Hepatocyte (in vitro differentiated cells): ENCODE measurements around the gene KRTAP17-1.

Experiments
- CTCF ChIP-seq: fragments of 200-600 bp; sonication (generic); IDR thresholded peaks from 2 replicates; pipeline ENCODE4 v1.5.1; 2016; ENCODE audit warnings: antibody characterized with exemption, mild to moderate bottlenecking; ENCODE audit not compliant: poor library complexity
- EZH2 ChIP-seq: fragments of 200-600 bp; sonication (generic); IDR thresholded peaks from 2 replicates; pipeline ENCODE4 v1.6.1; 2016; ENCODE audit warnings: antibody characterized with exemption, mild to moderate bottlenecking, borderline replicate concordance
- EZH2phosphoT487 ChIP-seq: fragments of 200-600 bp; sonication (generic); IDR thresholded peaks from one replicate; pipeline ENCODE4 v1.6.1; 2018; ENCODE audit warnings: antibody characterized with exemption, mild to moderate bottlenecking, low read depth, moderate library complexity; ENCODE audit not compliant: unreplicated experiment, severe bottlenecking

- TF ChIP-seq CTCF (no peak), EZH2phosphoT487 (no peak), EZH2 (no peak)
Measured at GRCh38 chr17:41352597-41353366, 37.3 kb upstream of the KRTAP17-1 start.
